HepG2 (cell line): ENCODE measurements around the gene ZMIZ1. TPM values are rescaled to one million over a fixed set of nuclear protein-coding genes. Genes with fewer than 3 reads are reported as not detected.

Experiments used
- RNF2 ChIP-seq: fragments of 450-650 bp; conservative IDR thresholded peaks from 2 replicates; pipeline ENCODE4 v1.6.1; 2016; ENCODE audit warnings: low read depth
- TARDBP ChIP-seq: sonication (generic); formaldehyde crosslinking; IDR thresholded peaks from 2 replicates; pipeline ENCODE4 v1.8.0; 2022; ENCODE audit warnings: mild to moderate bottlenecking, missing genetic modification reagents
- ZNF354B ChIP-seq: sonication (generic); formaldehyde crosslinking; IDR thresholded peaks from 2 replicates; pipeline ENCODE4 v1.8.0; 2022; ENCODE audit warnings: mild to moderate bottlenecking, missing genetic modification reagents
- ZNF83 ChIP-seq: sonication (generic); formaldehyde crosslinking; IDR thresholded peaks from 2 replicates; pipeline ENCODE4 v1.4.0; 2020; ENCODE audit warnings: missing genetic modification reagents, mild to moderate bottlenecking, borderline replicate concordance
- polyA plus RNA-seq, 8 experiments: library from polyadenylated mRNA; depleted of rRNA in 3 of 8; stranded (reverse) in 7 of 8; unstranded in 1 of 8; fragments of >200 nt; fragmentation: Illumina TruSeq in 4 of 8; extraction: Trizol in 4 of 8; gene quantifications; 2 replicates each; pipeline versions ENCODE4 v1.2.1 to v1.2.3, GENCODE V29; 2011 to 2016; ENCODE audit warnings: low read depth in 4 of 8, missing spikeins in 1 of 8, mixed read lengths in 1 of 8; ENCODE audit not compliant: insufficient read depth in 1 of 8
- total RNA-seq, 5 experiments: library from RNA; depleted of rRNA; stranded (reverse); fragments of >200 nt; fragmentation: Illumina TruSeq; extraction: Trizol; gene quantifications; 2 replicates each; pipeline ENCODE4 v1.2.3, GENCODE V29; 2016; ENCODE audit warnings: low read depth in 1 of 5
- TF ChIP-seq, protein P1 (sequence below): sonication (generic); formaldehyde crosslinking; IDR thresholded peaks from 2 replicates; pipeline ENCODE4 v1.4.0; 2020; ENCODE audit warnings: missing genetic modification reagents
- TF ChIP-seq, protein P2 (sequence below): sonication (generic); formaldehyde crosslinking; IDR thresholded peaks from 2 replicates; pipeline ENCODE4 v1.5.1; 2020; ENCODE audit warnings: missing genetic modification reagents, mild to moderate bottlenecking, borderline replicate concordance

ZMIZ1 gene
- total and polyA plus RNA-seq, 2 of the 13 experiments (the other 11 are each of a cell fraction or from before 2014, with no cell fraction given) = 5.3 to 10.2 TPM

- TF ChIP-seq, protein P1, sequence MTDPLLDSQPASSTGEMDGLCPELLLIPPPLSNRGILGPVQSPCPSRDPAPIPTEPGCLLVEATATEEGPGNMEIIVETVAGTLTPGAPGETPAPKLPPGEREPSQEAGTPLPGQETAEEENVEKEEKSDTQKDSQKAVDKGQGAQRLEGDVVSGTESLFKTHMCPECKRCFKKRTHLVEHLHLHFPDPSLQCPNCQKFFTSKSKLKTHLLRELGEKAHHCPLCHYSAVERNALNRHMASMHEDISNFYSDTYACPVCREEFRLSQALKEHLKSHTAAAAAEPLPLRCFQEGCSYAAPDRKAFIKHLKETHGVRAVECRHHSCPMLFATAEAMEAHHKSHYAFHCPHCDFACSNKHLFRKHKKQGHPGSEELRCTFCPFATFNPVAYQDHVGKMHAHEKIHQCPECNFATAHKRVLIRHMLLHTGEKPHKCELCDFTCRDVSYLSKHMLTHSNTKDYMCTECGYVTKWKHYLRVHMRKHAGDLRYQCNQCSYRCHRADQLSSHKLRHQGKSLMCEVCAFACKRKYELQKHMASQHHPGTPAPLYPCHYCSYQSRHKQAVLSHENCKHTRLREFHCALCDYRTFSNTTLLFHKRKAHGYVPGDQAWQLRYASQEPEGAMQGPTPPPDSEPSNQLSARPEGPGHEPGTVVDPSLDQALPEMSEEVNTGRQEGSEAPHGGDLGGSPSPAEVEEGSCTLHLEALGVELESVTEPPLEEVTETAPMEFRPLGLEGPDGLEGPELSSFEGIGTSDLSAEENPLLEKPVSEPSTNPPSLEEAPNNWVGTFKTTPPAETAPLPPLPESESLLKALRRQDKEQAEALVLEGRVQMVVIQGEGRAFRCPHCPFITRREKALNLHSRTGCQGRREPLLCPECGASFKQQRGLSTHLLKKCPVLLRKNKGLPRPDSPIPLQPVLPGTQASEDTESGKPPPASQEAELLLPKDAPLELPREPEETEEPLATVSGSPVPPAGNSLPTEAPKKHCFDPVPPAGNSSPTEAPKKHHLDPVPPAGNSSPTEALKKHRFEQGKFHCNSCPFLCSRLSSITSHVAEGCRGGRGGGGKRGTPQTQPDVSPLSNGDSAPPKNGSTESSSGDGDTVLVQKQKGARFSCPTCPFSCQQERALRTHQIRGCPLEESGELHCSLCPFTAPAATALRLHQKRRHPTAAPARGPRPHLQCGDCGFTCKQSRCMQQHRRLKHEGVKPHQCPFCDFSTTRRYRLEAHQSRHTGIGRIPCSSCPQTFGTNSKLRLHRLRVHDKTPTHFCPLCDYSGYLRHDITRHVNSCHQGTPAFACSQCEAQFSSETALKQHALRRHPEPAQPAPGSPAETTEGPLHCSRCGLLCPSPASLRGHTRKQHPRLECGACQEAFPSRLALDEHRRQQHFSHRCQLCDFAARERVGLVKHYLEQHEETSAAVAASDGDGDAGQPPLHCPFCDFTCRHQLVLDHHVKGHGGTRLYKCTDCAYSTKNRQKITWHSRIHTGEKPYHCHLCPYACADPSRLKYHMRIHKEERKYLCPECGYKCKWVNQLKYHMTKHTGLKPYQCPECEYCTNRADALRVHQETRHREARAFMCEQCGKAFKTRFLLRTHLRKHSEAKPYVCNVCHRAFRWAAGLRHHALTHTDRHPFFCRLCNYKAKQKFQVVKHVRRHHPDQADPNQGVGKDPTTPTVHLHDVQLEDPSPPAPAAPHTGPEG (CRISPR knock-in tag) = no peak
- TF ChIP-seq ZNF83 (CRISPR knock-in tag) (no peak), RNF2 (no peak), ZNF354B (CRISPR knock-in tag) (no peak), TARDBP (CRISPR knock-in tag) (no peak)
- TF ChIP-seq, protein P2, sequence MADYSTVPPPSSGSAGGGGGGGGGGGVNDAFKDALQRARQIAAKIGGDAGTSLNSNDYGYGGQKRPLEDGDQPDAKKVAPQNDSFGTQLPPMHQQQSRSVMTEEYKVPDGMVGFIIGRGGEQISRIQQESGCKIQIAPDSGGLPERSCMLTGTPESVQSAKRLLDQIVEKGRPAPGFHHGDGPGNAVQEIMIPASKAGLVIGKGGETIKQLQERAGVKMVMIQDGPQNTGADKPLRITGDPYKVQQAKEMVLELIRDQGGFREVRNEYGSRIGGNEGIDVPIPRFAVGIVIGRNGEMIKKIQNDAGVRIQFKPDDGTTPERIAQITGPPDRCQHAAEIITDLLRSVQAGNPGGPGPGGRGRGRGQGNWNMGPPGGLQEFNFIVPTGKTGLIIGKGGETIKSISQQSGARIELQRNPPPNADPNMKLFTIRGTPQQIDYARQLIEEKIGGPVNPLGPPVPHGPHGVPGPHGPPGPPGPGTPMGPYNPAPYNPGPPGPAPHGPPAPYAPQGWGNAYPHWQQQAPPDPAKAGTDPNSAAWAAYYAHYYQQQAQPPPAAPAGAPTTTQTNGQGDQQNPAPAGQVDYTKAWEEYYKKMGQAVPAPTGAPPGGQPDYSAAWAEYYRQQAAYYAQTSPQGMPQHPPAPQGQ (CRISPR knock-in tag) = no peak
These were observed 94.9 kb downstream of the ZMIZ1 start (continued) for GRCh38 chr10:79163666-79163975.
